ENCODE measurements around the gene CCDC126.
A peak's percentile ranks its signal among the peaks of the same experiment; 100 is the strongest.
"Not testable (repeated sequence)": the region's sequence is repeated elsewhere in the genome, so short reads cannot be mapped to it uniquely, and the experiment has no call there.

CCDC126 gene

DNA sequence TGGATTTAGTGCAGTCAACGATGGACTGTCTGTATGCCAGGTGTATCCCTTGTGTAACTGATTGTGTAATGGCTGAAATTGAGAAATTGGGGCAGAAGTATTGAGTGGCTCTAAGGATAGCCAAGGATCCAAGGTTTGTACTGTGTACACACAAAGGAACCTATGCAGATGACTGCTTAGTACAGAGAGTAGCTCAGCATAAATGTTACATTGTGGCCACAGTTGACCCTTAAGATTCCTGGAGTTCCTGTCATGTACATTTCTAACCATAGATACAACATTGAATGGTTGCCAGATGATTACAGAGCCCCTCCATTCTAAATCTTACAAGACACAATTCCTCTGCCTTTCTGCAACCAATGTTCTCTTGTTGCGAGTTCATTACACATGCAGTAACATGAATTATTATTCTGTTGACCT lies 25.3 kb downstream of the CCDC126 start:
- DNase-seq (ENCODE audit: low read depth in 2 of 2), result no peak

DNA sequence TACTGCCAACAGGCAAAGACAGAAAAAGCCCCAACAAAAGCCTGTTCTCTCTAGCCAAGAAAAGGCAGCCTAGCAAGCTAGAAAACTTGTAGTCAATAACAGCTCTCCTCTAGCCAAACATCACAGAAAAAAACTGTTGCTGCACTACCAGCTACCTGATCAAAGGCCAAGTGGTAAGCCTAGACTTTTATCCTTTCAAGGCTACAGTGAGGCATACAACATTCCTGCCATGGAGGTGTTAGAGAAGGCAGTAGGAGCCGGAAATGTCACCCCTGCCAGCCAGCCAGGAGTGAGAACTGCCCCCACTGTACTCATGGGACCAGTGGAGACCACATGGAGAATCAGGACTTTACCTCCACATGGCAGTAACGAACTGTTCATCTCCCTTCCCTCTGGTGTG lies 31.2 kb downstream of the CCDC126 start:
- no peak for DNase-seq (ENCODE audit: low read depth in 2 of 2)

DNA sequence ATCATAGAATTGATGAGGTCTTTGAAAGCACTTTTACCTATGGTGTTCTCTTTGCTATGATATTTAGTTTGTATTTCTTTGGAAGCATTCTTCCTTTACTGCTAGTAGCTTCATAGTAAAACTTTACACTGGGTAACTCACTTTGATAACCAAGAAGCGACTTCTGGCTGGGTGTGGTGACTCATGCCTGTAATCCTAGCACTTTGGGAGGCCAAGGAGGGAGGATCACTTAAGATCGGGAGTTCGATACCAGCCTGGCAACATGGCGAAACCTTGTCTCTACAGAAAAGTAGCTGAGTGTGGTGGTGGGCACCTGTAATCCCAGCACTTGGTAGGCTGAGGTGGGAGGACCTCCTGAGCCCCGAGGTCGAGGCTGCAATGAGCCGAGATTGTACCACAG lies 36.2 kb downstream of the CCDC126 start:
- DNase-seq (ENCODE audit: low read depth in 2 of 2), result no peak

DNA sequence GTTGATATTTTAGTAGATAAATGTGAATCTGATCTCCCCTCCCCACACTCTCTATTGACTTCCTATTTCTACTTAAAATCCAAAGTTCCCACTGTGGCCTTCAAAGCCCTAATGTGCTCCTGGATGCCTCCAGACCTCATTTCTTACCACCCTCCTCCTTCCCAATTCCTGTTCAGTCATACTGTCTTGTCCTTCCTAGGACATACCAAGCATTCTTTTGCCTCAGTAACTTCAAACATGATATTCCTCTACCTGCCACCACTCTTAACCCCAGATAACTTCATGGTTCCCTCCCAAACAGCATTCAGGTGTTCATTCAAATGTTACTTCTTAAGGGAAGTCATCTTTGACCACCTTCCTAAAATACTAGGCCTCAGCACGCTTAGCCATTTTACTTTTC lies 48.6 kb downstream of the CCDC126 start:
- DNase-seq (ENCODE audit: low read depth in 2 of 2), result no peak

DNA sequence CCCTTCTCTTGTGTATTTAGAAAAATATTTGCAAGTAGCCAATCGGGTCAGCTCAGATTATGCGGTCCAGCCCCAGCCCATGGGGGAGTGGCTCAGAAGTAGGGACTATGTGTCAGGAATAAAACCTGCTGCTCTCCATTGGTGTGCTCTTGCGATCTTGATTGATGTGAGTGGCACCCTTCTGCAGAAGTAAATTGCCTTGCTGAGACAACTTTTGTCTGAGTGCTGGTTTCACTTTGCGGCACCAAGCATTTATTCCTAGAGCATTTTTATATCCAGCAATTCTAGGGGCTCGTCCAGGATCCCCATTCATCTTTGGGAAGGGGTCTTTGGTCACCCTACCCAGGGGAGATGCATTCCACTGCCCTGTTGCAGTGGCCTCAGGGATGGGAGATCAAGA lies 56.8 kb downstream of the CCDC126 start:
- no peak for DNase-seq (ENCODE audit: low read depth in 2 of 2)

DNA sequence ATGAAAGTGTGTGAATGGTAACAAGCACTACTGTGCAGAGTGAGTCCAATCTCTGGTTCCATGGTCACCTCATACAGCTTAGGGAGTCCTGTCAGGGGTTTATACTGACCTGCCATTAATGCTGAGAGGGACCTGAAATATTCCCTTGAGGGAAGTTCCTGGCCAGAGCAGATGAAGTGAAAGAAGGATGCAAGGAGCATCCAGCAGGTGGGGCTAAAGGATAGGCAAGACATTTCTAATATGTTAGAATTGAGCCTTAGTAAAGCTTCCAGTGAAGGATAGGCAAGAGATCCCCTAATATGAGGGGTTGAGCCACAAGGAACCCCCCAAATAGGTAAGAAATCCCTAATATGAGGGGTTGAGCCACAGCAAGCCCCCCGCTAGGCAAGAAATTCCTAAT lies 57.3 kb downstream of the CCDC126 start:
- no peak for DNase-seq (ENCODE audit: low read depth in 2 of 2)

DNA sequence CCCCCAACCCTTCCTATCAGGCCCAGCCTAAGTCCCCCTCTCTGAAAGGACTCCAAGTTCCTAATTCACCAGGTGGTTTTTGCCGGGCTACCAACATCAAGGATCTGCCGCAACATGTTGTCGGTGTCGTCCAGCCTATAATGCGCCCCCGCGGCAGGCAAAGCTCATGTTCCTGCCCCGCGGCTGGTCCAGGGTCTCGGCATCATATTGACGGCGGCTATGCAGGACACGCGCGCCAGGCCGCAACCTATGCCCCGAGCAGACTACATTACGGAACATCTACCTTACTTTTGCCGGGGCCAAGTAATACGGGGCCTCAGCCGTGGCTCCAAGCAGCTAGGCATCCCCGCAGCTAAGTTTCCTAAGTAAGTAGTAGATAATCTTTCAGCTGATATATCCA lies 58.3 kb downstream of the CCDC126 start:
- no peak for DNase-seq (ENCODE audit: low read depth in 2 of 2)

DNA sequence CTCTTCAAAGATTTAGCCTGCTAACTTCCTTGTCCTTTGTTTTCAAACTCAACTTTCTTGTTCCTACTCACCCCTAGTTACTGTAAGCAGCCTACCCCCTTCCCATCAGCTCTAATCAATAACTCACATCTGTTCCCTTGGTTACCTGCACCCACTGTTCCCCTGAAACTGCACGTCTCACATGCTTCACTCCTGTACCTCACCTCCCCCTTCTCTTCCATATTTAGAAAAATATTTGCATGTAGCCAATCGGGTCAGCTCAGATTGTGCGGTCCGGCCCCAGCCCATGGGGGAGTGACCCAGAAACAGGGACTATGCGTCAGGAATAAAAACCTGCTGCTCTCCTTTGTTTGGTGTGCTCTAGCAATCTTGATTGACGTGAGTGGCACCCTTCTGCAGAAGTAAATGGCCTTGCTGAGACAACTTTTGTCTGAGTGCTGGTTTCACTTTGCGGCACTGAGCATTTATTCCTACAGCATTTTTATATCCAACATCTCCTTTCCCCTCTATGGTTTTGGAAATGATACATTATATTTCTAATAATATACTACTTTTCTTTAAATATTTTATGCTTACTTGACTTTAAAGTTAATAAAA lies 61.7 kb downstream of the CCDC126 start:
- DNase-seq (ENCODE audit: low read depth in 2 of 2), result no peak

DNA sequence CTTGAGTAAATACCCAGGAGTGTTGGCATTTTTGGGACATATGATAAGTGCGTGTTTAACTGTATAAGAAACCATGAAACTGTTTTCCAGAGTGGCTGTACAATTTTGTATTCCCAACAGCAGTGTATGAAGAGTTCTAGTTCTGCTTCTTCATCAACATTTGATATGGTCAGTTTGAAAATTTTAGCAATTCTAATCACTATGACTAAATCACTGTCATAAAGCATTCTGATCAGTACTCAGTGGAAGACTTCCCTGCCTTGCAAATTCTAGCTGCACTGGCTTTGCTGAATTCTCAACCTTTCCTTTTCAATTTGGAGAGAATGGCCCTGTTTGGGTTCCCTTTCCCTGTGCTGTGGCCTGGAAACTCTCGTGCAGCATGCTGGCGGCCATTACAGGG lies 64.2 kb downstream of the CCDC126 start:
- no peak for DNase-seq (ENCODE audit: low read depth in 2 of 2)

DNA sequence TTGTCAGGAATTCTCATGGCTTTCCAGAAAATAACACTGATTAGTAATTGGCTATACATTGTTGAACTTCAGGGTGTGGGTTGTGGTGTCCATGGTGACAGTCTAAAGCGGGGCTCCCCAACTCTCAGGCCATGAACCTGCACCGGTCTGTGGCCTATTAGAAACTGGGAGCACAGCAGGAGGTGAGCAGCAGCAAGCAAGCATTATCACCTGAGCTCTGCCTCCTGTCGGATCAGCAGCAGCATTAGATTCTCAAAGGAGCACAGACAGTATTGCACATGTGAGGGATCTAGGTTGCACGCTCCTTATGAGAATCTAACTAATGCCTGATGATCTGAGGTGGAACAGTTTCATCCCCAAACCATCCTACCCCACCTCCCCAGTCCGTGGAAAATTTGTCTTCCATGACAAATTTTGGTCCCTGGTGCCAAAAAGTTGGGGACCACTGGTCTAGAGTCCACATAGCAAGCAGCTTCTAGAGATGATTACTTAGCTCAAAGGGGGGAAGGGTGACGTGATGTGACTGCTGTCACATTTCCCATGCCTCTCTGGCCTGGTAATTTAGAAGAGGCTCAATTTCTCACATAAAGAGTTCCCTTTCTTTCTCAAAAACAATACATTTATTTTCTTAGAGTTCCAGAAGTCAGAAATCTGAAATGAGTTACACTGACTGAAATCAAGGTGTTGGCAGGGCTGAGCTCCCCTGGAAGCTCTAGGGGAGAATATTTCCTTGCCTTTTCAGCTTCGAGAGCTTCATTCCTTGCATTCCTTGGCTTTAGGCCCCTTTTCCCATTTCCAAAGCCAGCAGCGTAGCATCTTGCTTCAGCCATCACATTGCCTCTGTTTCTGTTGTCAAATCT lies 65.2 kb downstream of the CCDC126 start:
- DNase-seq (ENCODE audit: low read depth in 2 of 2), result no peak

DNA sequence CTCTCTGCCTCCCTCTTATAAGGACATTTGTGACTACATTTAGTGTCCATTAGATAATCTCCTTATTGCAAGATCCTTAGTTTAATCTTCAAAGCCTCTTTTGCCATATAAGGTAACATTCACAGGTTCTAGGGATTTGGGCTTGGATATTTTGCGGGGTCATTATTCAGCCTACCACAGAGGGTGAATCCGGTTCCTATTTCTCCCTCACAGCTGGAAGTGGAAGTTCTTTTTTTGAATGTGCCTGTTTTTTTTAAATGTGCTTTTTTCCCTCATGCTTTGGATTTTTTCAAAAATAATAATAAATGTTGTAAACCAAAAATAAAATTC lies 65.8 kb downstream of the CCDC126 start:
- DNase-seq (ENCODE audit: low read depth in 2 of 2), result no peak

DNA sequence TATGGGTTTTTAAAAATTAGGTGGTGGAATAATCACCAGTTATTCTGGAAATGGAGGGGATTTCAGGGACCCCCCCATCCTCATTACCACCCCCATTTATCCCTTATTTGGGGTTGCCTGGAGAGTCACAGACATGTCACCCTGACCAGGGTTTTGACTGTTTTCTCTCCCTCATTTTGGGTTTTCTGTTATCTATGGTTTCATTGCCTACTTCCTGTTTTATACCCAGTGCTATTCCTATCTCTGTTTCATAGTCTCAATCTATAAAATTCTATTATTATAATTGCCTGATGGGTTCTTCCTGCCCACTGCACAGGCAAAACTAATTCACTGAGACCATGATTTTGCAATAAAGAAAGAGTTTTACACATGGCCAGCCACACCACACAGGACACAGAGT lies 66.9 kb downstream of the CCDC126 start:
- no peak for DNase-seq (ENCODE audit: low read depth in 2 of 2)

DNA sequence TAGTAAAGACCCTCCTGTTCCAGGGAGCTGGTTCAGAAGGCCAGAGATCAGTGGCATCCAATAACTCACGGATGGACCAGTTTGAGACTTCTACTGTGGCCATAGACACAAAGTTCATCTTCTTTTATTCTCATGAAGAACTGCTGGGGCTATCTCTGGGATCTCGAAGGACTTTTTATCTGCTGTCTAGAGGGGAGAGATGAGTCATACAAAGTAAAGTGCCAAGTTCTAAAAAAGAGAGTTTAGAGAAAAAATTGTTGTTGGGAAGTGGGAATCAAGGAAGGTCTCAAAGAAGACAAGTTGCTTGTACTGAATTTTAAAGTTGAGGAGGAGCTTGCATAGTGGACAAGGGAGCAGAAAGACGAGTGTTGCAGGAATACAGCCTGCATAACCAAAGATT lies 74.9 kb downstream of the CCDC126 start:
- no peak for DNase-seq (ENCODE audit: low read depth in 2 of 2)

DNA sequence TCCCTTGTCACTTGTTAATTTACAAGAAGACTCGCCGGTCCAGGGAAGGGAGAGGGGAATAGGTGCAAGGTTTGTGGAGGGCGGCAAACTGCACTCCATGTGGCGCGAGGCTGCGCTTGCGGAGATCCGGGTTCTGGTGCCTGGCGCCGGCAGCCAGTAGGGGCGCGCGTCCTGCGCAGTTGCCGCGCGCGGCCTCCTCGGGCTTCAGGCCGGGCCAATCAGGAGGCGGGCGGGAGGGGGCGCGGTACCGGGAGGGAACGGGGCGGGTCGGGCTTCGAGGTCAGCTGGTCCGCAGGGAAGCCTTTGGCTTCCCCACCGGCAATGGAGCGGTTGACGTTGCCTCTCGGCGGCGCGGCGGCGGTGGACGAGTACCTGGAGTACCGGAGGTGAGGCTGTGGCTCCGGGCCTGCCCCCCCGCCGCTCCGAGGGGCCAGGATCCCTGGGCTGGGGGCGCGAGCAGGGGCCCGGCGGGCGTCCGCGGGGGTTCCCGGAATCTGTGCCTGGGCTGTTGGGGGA lies 82.8 kb downstream of the CCDC126 start, which contains the start of gene FAM221A:
Gene FAM221A, plus strand, starts transcription at position 302 of the 516 bp plus-strand sequence. Its CDS starts 20 bp downstream, at position 322.
- DNase-seq (ENCODE audit: low read depth in 2 of 2), result peak; percentile 68 to 75

DNA sequence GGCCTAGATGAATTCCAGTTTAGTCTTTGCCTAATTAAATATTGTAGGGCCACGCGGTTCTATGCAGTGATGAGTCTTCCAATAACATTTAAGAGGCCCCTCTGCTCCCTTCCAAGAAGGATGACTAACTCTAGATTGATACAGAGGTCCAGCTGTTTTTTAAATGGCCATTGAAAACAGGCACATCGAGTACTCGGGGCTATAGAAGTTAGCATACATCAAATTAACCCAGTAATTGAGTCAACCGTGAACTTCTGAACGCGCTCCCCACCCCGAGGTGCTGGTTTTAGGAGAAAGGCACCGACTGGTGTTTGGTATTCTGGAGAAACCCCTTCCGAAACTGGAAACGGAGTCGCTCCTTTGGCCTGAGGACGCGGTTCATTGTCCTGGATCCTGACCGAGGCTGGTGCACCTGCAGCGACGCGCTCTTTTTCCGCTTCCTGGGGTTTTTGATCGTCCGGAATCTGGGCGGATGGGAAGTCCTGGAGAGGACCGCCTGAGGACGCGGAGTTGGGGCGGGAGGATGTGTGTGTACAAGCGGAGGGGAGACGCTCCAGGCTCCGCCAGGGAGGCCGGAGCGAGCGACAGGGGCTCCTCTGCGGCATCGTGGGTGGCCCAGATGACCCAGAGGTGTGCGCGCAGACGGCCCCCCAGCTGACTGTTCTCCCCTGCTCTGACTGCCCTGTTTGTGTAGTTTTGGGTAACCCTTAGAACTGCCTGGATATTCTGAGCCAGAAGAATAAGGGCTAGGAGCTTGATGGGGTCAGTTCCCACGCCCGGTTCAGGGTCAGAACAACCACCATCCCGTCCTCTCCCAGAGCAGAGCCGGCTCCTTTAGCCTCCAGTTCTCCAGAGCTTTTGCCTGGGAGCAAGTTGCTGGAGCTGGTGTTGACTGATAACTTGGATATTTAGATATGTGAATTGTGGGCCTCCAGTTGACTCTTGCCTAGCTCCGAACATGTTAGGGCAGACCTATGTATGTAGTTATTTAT lies 83.5 kb downstream of the CCDC126 start:
- DNase-seq (ENCODE audit: low read depth in 2 of 2), result peak; percentile 20 to 36

DNA sequence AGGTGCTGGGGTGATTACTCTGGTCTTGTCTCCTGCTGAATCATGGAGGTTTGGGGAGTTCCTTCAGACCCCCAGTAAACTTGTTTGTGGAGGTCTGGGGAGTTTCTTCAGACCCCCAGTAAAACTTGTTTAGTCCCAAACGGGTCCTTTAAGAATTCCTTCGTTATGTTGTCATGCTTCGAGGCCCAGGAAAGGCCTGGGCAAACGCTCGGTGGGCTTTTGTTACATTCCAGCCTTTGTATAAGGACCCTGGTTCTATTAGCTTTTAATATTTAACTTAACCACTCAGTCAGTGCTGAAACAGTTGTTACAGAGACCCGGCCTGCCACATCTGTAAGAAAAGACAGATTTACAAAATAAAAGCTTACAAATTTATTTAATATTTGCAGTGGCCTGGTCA lies 86.9 kb downstream of the CCDC126 start:
- DNase-seq (ENCODE audit: low read depth in 2 of 2), result not testable (repeated sequence)

DNA sequence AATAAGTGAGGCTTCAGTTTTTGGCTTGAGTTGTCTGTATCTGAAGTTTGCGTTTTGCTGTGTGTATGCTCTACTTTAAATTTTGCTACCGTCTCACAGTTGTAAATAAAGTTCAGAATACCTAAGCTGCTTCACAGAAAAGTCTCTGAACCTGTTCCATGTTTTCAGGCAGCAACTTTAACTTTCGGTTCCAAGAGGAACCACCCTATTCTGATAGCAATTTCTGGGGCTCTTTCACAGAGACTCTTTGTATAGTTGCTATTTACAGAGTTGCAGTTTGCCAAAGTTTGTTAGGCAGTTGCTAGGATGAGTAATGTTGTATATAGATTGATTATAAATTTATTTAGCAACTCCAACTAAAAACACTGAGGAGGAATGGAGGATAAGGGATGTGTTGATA lies 88.5 kb downstream of the CCDC126 start:
- no peak for DNase-seq (ENCODE audit: low read depth in 2 of 2)

DNA sequence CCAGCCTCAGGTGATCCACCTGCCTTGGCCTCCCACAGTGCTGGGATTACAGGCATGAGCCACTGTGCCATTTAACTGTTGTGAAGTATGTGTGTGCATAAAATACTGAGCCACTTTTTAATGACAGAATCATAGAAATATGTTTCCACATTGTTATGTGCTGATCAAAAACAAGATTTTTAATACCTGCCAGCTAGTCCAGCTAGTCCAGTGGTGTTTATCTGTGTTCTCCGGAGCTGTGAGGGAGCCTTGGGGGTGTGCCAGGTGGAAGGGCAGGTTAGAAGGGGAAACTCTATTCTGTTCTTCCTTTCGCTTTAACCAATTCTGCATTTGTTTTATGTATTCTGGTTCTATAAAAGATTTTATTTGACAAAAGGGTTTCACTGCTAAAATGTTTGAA lies 89.8 kb downstream of the CCDC126 start:
- DNase-seq (ENCODE audit: low read depth in 2 of 2), result no peak

DNA sequence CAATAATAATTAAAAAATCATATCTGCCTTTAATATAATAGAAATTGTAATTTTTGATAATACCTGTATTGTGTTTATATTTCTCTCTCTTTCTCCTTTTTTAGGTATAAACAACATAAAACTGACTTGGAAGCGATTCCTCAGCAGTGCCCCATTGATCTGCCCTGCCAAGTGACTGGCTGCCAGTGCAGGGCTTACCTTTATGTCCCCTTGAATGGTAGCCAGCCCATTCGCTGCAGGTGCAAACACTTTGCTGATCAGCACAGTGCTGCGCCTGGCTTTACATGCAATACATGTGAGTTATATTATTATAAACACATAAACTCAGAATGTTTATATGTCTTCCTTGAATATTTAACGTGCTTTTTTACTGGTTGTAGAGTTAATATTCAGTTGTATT lies 92.0 kb downstream of the CCDC126 start:
- no peak for DNase-seq (ENCODE audit: low read depth in 2 of 2)

DNA sequence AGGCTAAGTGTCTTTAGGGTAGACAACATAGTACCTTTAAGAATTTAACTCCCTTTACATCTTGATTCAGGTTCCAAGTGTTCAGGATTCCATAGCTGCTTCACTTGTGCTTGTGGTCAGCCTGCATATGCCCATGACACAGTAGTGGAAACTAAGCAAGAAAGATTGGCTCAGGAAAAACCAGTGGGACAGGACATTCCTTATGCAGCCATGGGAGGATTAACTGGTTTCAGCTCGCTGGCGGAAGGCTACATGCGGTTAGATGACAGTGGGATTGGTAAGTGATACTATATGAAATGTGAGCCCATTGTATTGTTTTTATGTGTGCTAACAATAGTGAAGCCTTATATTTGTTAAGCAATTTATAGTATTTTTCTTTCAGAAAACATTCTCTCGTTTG lies 94.1 kb downstream of the CCDC126 start:
- DNase-seq (ENCODE audit: low read depth in 2 of 2), result no peak

DNA sequence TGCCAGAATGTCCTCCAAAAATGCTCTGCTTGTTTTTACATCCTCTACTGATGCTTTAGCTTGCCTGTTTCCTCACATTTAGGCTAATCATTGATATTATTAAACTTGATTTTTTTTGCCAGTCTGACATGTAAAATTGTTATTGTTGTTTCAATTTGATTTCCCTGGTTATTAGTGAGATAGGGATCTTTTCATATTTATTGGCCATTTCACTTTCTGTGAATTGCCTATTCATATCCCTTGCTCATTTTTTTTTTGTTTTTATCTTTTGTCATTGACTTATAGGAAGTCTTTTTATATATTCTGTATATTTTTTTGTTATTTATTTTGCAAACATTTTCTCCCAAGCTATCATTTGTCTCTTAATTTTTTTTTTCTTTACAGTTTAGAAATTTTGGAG lies 96.0 kb downstream of the CCDC126 start:
- DNase-seq (ENCODE audit: low read depth in 2 of 2), result no peak

All from stimulated activated CD4-positive, alpha-beta T cell treated with anti-CD3 and anti-CD28 coated beads, Interleukin-12 subunit alpha, Interleukin-12 subunit beta, amount 100 ng/mL, for 24 hours (primary cell).